Fibroblast of mammary gland (primary cell): ENCODE results near the gene RPTOR.

Experiments used
- DNase-seq: peaks from one replicate; pipeline ENCODE4 v3.0.0-alpha.2; 2010; ENCODE audit warnings: low read depth
- H3K4me3 ChIP-seq: 2 replicates; pipeline ENCODE4 v1.5.1; 2011; ENCODE audit warnings: low read depth, mild to moderate bottlenecking, low read length, moderate library complexity; ENCODE audit not compliant: control insufficient read depth
- TF ChIP-seq, protein P1 (sequence below): conservative IDR thresholded peaks from 2 replicates; pipeline ENCODE4 v1.5.1; 2011; ENCODE audit warnings: low read depth, low read length, inconsistent platforms; ENCODE audit not compliant: control insufficient read depth, insufficient read depth

The RPTOR gene

DNA sequence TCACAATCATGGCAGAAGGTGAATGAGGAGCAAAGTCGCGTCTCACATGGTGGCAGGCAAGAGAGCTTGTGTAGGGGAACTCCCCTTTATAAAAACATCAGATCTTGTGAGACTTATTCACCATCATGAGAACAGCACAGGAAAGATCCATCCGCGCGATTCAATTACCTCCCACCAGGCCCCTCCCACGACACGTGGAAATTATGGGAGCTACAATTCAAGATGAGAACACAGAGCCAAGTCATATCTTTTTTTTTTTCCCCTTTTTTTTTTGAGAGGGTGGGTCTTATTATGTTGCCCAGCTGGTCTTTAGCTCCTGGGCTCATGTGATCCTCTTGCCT lies 60.0 kb downstream of the RPTOR start:
- no peak overlapping the region for H3K4me3 ChIP-seq
- TF ChIP-seq, protein P1, sequence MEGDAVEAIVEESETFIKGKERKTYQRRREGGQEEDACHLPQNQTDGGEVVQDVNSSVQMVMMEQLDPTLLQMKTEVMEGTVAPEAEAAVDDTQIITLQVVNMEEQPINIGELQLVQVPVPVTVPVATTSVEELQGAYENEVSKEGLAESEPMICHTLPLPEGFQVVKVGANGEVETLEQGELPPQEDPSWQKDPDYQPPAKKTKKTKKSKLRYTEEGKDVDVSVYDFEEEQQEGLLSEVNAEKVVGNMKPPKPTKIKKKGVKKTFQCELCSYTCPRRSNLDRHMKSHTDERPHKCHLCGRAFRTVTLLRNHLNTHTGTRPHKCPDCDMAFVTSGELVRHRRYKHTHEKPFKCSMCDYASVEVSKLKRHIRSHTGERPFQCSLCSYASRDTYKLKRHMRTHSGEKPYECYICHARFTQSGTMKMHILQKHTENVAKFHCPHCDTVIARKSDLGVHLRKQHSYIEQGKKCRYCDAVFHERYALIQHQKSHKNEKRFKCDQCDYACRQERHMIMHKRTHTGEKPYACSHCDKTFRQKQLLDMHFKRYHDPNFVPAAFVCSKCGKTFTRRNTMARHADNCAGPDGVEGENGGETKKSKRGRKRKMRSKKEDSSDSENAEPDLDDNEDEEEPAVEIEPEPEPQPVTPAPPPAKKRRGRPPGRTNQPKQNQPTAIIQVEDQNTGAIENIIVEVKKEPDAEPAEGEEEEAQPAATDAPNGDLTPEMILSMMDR = no peak
- no peak for DNase-seq

DNA sequence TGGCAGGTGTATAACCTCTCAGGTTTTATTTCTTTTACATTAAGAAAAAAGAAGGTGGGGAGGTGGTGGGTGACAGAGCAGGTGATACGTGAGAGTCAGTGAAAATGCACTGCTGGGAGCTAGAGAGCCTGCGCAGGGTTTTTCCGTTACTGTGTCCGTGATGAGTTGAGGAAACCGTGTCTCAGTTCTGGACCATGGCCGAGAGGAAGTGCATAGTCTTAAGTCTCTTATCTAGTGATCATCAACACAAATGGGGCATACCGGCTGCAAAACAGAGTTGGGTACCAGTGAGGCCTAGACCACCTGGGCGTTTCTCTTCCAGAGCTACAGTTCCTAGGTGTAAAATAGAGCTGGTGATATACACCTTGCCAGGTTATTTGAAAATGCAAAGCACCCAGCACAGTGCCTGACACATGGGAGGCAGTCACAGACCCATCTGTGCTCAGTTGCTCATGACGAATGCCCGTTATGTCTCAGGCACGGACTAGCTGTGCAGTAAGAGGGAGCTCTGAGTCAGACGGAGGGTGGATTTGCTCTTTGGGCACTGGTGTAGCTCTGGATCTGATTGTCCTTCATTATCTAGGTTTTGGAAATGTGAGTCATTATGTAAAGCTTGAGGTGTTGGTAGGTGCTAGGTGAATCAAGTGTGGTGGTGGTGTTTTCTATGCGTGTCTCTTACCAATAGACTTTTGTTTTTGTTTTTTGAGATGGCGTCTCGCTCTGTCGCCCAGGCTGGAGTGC lies 60.9 kb downstream of the RPTOR start:
- TF ChIP-seq, protein P1 = no peak
- no peak overlapping the region for H3K4me3 ChIP-seq
- peak; percentile 59 for DNase-seq

DNA sequence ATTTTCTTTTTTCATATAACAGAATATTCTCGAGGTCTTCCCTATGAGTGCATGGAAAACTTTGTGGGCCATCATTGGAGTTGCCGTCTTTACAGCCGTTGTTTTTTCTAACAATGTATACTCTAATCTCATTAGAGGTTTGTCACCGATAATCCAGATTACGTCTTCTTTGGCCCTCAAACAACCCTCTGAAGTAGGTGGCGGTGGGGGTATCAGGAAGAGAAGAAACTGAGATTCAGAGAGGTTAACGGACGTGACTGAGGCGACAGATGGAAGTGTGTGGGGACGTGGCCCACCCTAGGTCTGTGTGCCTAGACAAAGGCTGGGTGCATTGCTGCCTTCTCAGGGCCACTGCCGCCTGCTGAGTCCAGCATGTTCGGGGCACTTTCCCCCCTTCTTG lies 63.7 kb downstream of the RPTOR start:
- H3K4me3 ChIP-seq = no peak overlapping the region
- DNase-seq = no peak
- TF ChIP-seq, protein P1 = no peak

DNA sequence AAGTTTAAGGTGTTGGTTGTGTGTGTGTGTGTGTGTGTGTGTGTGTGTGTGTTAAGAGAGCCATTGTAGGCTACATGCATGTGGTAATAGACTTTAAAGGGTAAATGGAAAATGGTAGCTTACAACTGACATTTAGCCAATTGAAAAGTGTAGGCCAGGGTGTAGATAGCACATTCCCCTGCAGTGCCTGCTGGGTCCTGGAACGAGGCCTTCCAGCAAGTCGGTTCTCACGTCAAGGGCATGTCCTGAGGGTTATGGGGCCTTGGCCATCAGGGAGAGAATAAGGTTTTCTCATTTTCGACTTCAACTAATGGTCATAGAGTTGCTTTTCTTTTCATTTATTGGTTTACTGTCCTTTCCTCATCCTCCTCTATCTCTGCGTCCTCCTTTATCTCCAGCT lies 65.1 kb downstream of the RPTOR start:
- TF ChIP-seq, protein P1 = no peak
- no peak overlapping the region for H3K4me3 ChIP-seq
- no peak for DNase-seq

DNA sequence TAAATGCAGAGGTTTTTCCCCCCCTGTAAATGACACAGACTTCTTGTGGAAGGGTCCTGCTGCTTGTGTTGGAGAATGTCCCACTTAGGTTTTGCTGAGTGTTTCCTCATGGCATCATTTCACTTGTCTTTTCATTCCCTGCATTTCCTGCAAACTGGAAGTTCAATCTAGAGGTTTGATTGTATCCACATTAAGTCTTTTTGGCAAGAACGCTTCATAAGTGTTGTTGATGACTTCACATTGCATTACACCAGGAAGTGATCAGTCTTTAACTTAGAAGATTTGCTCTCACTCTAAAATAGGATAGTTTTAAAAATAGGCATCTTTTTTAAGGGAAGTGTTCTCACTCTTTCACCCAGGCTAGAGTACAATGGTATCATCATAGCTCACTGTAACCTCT lies 67.2 kb downstream of the RPTOR start:
- no peak overlapping the region for H3K4me3 ChIP-seq
- no peak for DNase-seq
- TF ChIP-seq, protein P1 = no peak

DNA sequence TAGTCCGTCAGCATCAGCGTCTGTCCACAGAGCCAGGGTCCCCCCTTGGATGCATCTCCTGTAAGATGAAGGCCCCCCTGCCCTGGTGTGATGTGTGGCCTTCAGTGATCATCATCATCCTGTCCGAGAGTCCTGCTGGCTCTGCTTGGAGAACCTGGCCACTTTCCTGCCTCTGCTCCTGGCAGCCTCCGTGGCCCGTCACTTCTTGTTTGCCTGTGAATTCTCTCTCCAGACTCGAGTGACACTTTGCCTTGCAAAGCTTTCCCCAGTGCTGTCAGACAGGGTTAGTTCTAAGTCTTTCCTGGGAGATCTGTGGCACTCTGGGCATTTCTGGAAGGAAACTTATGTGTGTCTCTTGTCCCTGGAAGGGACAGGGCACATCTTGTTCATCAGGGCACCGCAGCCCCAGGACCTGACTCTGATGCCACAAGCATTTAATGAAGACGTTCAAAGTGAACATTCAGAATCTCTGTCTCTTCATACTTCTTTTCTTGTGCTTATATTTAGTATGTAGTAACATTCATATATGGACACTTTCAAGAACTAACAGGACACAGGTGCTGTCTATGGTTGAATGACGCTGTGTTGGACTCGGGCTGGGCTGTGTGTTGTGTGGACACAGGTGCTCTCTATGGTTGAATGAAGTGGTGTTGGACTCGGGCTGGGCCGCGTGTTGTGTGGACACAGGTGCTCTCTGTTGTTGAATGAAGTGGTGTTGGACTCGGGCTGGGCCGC lies 68.5 kb downstream of the RPTOR start:
- DNase-seq = no peak
- no peak overlapping the region for H3K4me3 ChIP-seq
- TF ChIP-seq, protein P1 = no peak
